ENCODE measurements around the gene PRF1. TPM values are rescaled to one million over a fixed set of nuclear protein-coding genes. Genes with fewer than 3 reads are reported as not detected.

The PRF1 gene
- total RNA-seq = not detected in 2 replicates

GRCh38 chr10:70602665-70603448 is at the start of gene PRF1:
Gene PRF1, minus strand, starts transcription at chr10:70602741. Its CDS starts 1,839 bp downstream, at chr10:70600902.

Other genes with a start within 250 kb of the PRF1 start
- gene LRRC20, start 220.1 kb downstream of the PRF1 start, total RNA-seq = 10.5 and 10.9 TPM in 2 replicates
- gene EIF4EBP2, start 198.6 kb downstream of the PRF1 start, total RNA-seq = 45.4 and 59.0 TPM in 2 replicates
- gene NODAL, start 161.1 kb downstream of the PRF1 start, total RNA-seq = not detected in 2 replicates
- gene PALD1, start 124.0 kb downstream of the PRF1 start, total RNA-seq = 125 and 130 TPM in 2 replicates
- not detected in 2 replicates for gene ADAMTS14, start 69.8 kb upstream of the PRF1 start, total RNA-seq
- not detected in 2 replicates for gene TBATA, start 182.6 kb upstream of the PRF1 start, total RNA-seq
- 18.8 and 19.9 TPM in 2 replicates for gene SGPL1, start 213.2 kb upstream of the PRF1 start, total RNA-seq

Measured in vein endothelial cell (primary cell).